OCI-LY3 (cell line): ENCODE measurements around the gene AUTS2.

Experiments used
- H2AFZ ChIP-seq: fragments of 200-600, 300-600 bp; shearing (Covaris generic); 2 replicates; pipeline ENCODE4 v1.6.0; 2014; ENCODE audit warnings: antibody characterized with exemption, low read depth, low read length
- H3K27ac ChIP-seq: fragments of 200-600, 300-600 bp; sonication (generic); 2 replicates; pipeline ENCODE4 v1.5.1; 2014; ENCODE audit warnings: mild to moderate bottlenecking, low read length, moderate library complexity, mixed read lengths
- H3K27me3 ChIP-seq: fragments of 200-600, 300-600 bp; sonication (generic); 2 replicates; pipeline ENCODE4 v1.6.1; 2014; ENCODE audit warnings: low read depth, low read length, mixed read lengths
- H3K36me3 ChIP-seq: fragments of 200-600, 300-600 bp; sonication (generic); replicated peaks from 2 replicates; pipeline ENCODE3; 2014; ENCODE audit warnings: low read depth, low read length, mixed read lengths
- H3K4me1 ChIP-seq: fragments of 300-600, 200-600 bp; sonication (generic); 2 replicates; pipeline ENCODE4 v1.6.1; 2014; ENCODE audit warnings: low read length, mixed read lengths
- H3K4me2 ChIP-seq: fragments of 200-600, 300-600 bp; sonication (generic); 2 replicates; pipeline ENCODE4 v1.6.1; 2014; ENCODE audit warnings: low read length, mixed read lengths
- H3K4me3 ChIP-seq: fragments of 300-600, 200-600 bp; sonication (generic); 2 replicates; pipeline ENCODE4 v1.5.1; 2014; ENCODE audit warnings: antibody characterized with exemption, mild to moderate bottlenecking, low read length, moderate library complexity
- H3K79me2 ChIP-seq: fragments of 300-600, 200-600 bp; shearing (Covaris generic); 2 replicates; pipeline ENCODE4 v1.6.1; 2014; ENCODE audit warnings: mild to moderate bottlenecking, low read length, mixed read lengths
- H3K9ac ChIP-seq: fragments of 300-600, 200-600 bp; shearing (Covaris generic); 2 replicates; pipeline ENCODE4 v1.6.0; 2014; ENCODE audit warnings: mild to moderate bottlenecking, low read length, moderate library complexity
- H3K9me3 ChIP-seq: fragments of 200-600, 300-600 bp; shearing (Covaris generic); 2 replicates; pipeline ENCODE4 v1.6.1; 2014; ENCODE audit warnings: low read length, mixed read lengths; ENCODE audit not compliant: insufficient read depth
- H4K20me1 ChIP-seq: fragments of 200-600, 300-600 bp; sonication (generic); 2 replicates; pipeline ENCODE4 v1.6.1; 2016; ENCODE audit warnings: low read length, mixed read lengths; ENCODE audit not compliant: insufficient read depth
- EZH2phosphoT487 ChIP-seq: fragments of 200-600 bp; shearing (Covaris generic); IDR thresholded peaks from 2 replicates; pipeline ENCODE4 v1.6.1; 2018; ENCODE audit warnings: antibody characterized with exemption, mixed run types, low read depth
- TF ChIP-seq, protein P1 (sequence below): fragments of 200-600, 300-600 bp; sonication (generic); IDR thresholded peaks from 2 replicates; pipeline ENCODE4 v1.5.1; 2014; ENCODE audit warnings: antibody characterized with exemption, low read length, low read depth

The AUTS2 gene

DNA sequence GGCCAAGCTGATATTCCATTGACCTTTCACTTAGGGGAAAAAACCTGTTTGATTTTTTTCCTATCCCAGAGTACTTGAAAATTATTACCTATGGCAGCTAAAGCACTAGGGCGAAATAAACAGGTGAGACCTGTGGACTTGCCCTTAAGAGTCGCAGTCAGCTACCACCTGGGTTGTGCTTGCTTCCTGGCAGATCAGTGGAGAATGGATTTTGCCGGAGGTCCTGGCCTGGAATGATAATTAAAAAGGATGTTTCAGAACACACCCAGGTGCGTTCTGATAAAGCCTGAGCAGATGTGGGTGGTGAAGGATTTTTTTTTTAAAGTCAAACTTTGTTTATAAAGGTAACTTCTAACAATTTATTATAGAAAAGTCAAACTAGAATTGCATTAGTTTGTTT is 59.1 kb downstream of the AUTS2 start:
- Histone ChIP-seq H3K79me2 (no peaks in the 10 kb centered on the region), H2AFZ (no peak overlapping the region), H3K27me3 (no peaks in the 10 kb centered on the region), H3K9ac (no peak overlapping the region), H3K4me1 (no peaks in the 10 kb centered on the region), H3K27ac (no peak overlapping the region), H3K4me2 (no peak overlapping the region), H3K4me3 (no peak overlapping the region), H3K9me3 (peaks cover 13% of the 10 kb centered on the region; the same call in 1 of the 2 replicates), H4K20me1 (no peaks in the 10 kb centered on the region), H3K36me3 (no peaks in the 10 kb centered on the region)
- TF ChIP-seq, protein P1, sequence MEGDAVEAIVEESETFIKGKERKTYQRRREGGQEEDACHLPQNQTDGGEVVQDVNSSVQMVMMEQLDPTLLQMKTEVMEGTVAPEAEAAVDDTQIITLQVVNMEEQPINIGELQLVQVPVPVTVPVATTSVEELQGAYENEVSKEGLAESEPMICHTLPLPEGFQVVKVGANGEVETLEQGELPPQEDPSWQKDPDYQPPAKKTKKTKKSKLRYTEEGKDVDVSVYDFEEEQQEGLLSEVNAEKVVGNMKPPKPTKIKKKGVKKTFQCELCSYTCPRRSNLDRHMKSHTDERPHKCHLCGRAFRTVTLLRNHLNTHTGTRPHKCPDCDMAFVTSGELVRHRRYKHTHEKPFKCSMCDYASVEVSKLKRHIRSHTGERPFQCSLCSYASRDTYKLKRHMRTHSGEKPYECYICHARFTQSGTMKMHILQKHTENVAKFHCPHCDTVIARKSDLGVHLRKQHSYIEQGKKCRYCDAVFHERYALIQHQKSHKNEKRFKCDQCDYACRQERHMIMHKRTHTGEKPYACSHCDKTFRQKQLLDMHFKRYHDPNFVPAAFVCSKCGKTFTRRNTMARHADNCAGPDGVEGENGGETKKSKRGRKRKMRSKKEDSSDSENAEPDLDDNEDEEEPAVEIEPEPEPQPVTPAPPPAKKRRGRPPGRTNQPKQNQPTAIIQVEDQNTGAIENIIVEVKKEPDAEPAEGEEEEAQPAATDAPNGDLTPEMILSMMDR, result no peak
- TF ChIP-seq EZH2phosphoT487, result no peak

GRCh38 chr7:69657985-69658384 is 59.7 kb downstream of the AUTS2 start:
- H3K4me2 ChIP-seq, result no peak overlapping the region
- no peaks in the 10 kb centered on the region for H3K79me2 ChIP-seq
- no peak overlapping the region for H3K4me3 ChIP-seq
- H4K20me1 ChIP-seq, result no peaks in the 10 kb centered on the region
- no peak overlapping the region for H3K27ac ChIP-seq
- no peaks in the 10 kb centered on the region for H3K4me1 ChIP-seq
- no peaks in the 10 kb centered on the region for H3K27me3 ChIP-seq
- no peak overlapping the region for H3K9ac ChIP-seq
- H2AFZ ChIP-seq, result no peak overlapping the region
- TF ChIP-seq, protein P1, result no peak
- no peak for TF ChIP-seq EZH2phosphoT487
- no peaks in the 10 kb centered on the region for H3K36me3 ChIP-seq
- H3K9me3 ChIP-seq, result peaks cover 9% of the 10 kb centered on the region; the same call in 1 of the 2 replicates

- no peak for TF ChIP-seq EZH2phosphoT487
- no peak overlapping the region for H3K4me3 ChIP-seq
- no peaks in the 10 kb centered on the region for H3K79me2 ChIP-seq
- H3K27ac ChIP-seq, result no peak overlapping the region
- no peaks in the 10 kb centered on the region for H3K27me3 ChIP-seq
- no peak overlapping the region for H2AFZ ChIP-seq
- H3K9me3 ChIP-seq, result peaks cover 7% of the 10 kb centered on the region; the same call in 1 of the 2 replicates
- H3K4me1 ChIP-seq, result no peaks in the 10 kb centered on the region
- H3K4me2 ChIP-seq, result no peak overlapping the region
- no peaks in the 10 kb centered on the region for H4K20me1 ChIP-seq
- H3K9ac ChIP-seq, result no peak overlapping the region
- H3K36me3 ChIP-seq, result no peaks in the 10 kb centered on the region
Observed at GRCh38 chr7:69659983-69660382, 61.7 kb downstream of the AUTS2 start.

- Histone ChIP-seq H3K9me3 (peaks cover 7% of the 10 kb centered on the region; the same call in 1 of the 2 replicates), H3K9ac (no peak overlapping the region), H3K27me3 (no peaks in the 10 kb centered on the region), H3K79me2 (no peaks in the 10 kb centered on the region), H3K4me1 (no peaks in the 10 kb centered on the region), H2AFZ (no peak overlapping the region), H3K4me2 (no peak overlapping the region), H3K36me3 (no peaks in the 10 kb centered on the region), H4K20me1 (no peaks in the 10 kb centered on the region), H3K27ac (no peak overlapping the region), H3K4me3 (no peak overlapping the region)
- no peak for TF ChIP-seq EZH2phosphoT487
- TF ChIP-seq, protein P1, result no peak
Observed at GRCh38 chr7:69661342-69661741, 63.1 kb downstream of the AUTS2 start.
